NCI-H1436 treated with DMSO at 0.1 percent for 48 hours (cell line): ENCODE data around the gene IL10RB.

Experiments
- DNase-seq: peaks from one replicate; lab custom pipeline; 2025; lab: John Stamatoyannopoulos, UW

The IL10RB gene

DNA sequence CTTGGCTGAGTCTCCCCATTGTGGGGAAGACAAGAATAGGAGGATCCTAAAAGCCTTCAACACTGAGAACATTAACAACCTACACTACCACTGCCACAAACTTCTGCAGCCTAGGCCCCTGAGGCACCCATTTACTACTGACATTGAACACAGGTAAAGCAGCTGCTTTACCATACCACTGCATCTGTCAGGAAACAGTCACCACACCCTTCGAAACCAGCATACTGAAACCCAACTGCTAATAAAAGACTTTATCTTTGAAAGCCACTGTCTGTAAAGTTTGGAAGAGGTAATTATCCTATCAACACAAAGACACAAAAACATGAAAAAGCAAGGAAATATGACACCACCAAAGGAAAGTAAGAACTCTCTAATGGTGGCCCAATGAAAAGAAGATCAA, 66.0 kb downstream of the IL10RB start:
- no peak for DNase-seq

- no peak for DNase-seq
Observed at GRCh38 chr21:33334191-33334590, 68.0 kb downstream of the IL10RB start.

DNA sequence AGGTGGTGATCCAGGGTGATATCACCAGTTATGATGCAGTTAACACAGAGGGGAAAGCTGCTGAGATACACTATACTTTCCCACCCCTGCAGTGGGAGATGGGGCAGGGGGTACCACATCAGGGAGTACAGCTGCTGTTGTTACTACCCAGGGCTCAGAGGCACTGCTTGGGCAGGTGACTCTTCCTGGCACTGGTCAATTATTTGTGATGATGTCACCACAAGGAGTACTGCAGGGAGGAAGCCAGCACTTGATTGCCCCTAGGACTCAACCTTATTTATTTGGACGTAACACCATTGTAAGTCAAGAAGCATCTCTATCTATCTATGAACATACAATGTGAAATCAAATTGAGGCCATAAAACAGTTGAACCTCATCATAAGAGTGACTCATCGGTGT, 68.7 kb downstream of the IL10RB start:
- no peak for DNase-seq

- no peak for DNase-seq
Observed at GRCh38 chr21:33339135-33339534, 73.0 kb downstream of the IL10RB start.

- no peak for DNase-seq
Observed at GRCh38 chr21:33339918-33340317, 73.8 kb downstream of the IL10RB start.

GRCh38 chr21:33345751-33346238, 79.6 kb downstream of the IL10RB start:
- DNase-seq = no peak
